Neuron (in vitro differentiated cells): Measurements from ENCODE around the gene ASB1.
"Not testable (repeated sequence)": the region's sequence is repeated elsewhere in the genome, so short reads cannot be mapped to it uniquely, and the experiment has no call there.

Experiments used
- H2AFZ ChIP-seq: one replicate; pipeline ENCODE4 v1.6.1; 2013; ENCODE audit warnings: low read depth, mild to moderate bottlenecking, inconsistent platforms, low read length, moderate library complexity
- H3K27me3 ChIP-seq: one replicate; pipeline ENCODE4 v1.6.1; 2013; ENCODE audit warnings: low read length; ENCODE audit not compliant: insufficient read depth
- H3K36me3 ChIP-seq: one replicate; pipeline ENCODE4 v1.6.1; 2013; ENCODE audit warnings: low read length; ENCODE audit not compliant: insufficient read depth
- H3K4me1 ChIP-seq: one replicate; pipeline ENCODE4 v1.6.1; 2013; ENCODE audit warnings: low read length; ENCODE audit not compliant: insufficient read depth
- H3K4me3 ChIP-seq: 2 replicates; pipeline ENCODE4 v1.5.1; 2013; ENCODE audit warnings: mild to moderate bottlenecking, low read length, moderate library complexity
- H3K9me3 ChIP-seq: one replicate; pipeline ENCODE4 v1.6.1; 2013; ENCODE audit warnings: low read length

Gene ASB1

GRCh38 chr2:238434846-238435751 is 8.4 kb downstream of the ASB1 start:
- H3K36me3 ChIP-seq = peaks cover 44% of the 10 kb centered on the region
- H3K4me1 ChIP-seq = no peaks in the 10 kb centered on the region
- no peak overlapping the region for H3K4me3 ChIP-seq
- H3K9me3 ChIP-seq = peaks cover 6% of the 10 kb centered on the region
- no peak overlapping the region for H2AFZ ChIP-seq
- H3K27me3 ChIP-seq = no peaks in the 10 kb centered on the region

GRCh38 chr2:238435752-238436096 is 9.0 kb downstream of the ASB1 start:
- H3K4me3 ChIP-seq = no peak overlapping the region
- no peaks in the 10 kb centered on the region for H3K27me3 ChIP-seq
- H2AFZ ChIP-seq = no peak overlapping the region
- H3K36me3 ChIP-seq = peaks cover 45% of the 10 kb centered on the region
- H3K4me1 ChIP-seq = no peaks in the 10 kb centered on the region
- peaks cover 2% of the 10 kb centered on the region for H3K9me3 ChIP-seq

GRCh38 chr2:238438856-238439849 is 12.4 kb downstream of the ASB1 start:
- Histone ChIP-seq H2AFZ (no peak overlapping the region), H3K4me3 (no peak overlapping the region), H3K9me3 (no peaks in the 10 kb centered on the region), H3K27me3 (no peaks in the 10 kb centered on the region), H3K4me1 (peaks cover 6% of the 10 kb centered on the region), H3K36me3 (peaks cover 45% of the 10 kb centered on the region)

- Histone ChIP-seq H3K4me1 (peaks cover 6% of the 10 kb centered on the region), H3K9me3 (no peaks in the 10 kb centered on the region), H3K36me3 (peaks cover 45% of the 10 kb centered on the region), H3K27me3 (no peaks in the 10 kb centered on the region), H3K4me3 (no peak overlapping the region), H2AFZ (no peak overlapping the region)
Observed at GRCh38 chr2:238439917-238440316, 13.2 kb downstream of the ASB1 start.

- H3K9me3 ChIP-seq = no peaks in the 10 kb centered on the region
- H2AFZ ChIP-seq = no peak overlapping the region
- H3K4me3 ChIP-seq = no peak overlapping the region
- no peaks in the 10 kb centered on the region for H3K27me3 ChIP-seq
- H3K36me3 ChIP-seq = peaks cover 45% of the 10 kb centered on the region
- peaks cover 6% of the 10 kb centered on the region for H3K4me1 ChIP-seq
Observed at GRCh38 chr2:238440331-238440730, 13.6 kb downstream of the ASB1 start.

GRCh38 chr2:238440767-238441166 is 14.0 kb downstream of the ASB1 start:
- no peak overlapping the region for H2AFZ ChIP-seq
- H3K27me3 ChIP-seq = no peaks in the 10 kb centered on the region
- peaks cover 6% of the 10 kb centered on the region for H3K4me1 ChIP-seq
- H3K36me3 ChIP-seq = peaks cover 45% of the 10 kb centered on the region
- no peak overlapping the region for H3K4me3 ChIP-seq
- H3K9me3 ChIP-seq = no peaks in the 10 kb centered on the region

- Histone ChIP-seq H3K27me3 (no peaks in the 10 kb centered on the region), H3K9me3 (no peaks in the 10 kb centered on the region), H3K4me3 (no peak overlapping the region), H2AFZ (no peak overlapping the region), H3K4me1 (peaks cover 6% of the 10 kb centered on the region), H3K36me3 (peaks cover 50% of the 10 kb centered on the region)
Observed at GRCh38 chr2:238441262-238442114, 14.8 kb downstream of the ASB1 start.

GRCh38 chr2:238442257-238442656 is 15.5 kb downstream of the ASB1 start:
- not testable (repeated sequence) for H3K4me1 ChIP-seq, H3K27me3 ChIP-seq, H3K4me3 ChIP-seq, H3K9me3 ChIP-seq, H2AFZ ChIP-seq
- peaks cover 55% of the 10 kb centered on the region for H3K36me3 ChIP-seq

- Histone ChIP-seq H3K4me3 (no peak overlapping the region), H2AFZ (no peak overlapping the region), H3K4me1 (peaks cover 10% of the 10 kb centered on the region), H3K36me3 (peaks cover 65% of the 10 kb centered on the region), H3K9me3 (no peaks in the 10 kb centered on the region), H3K27me3 (no peaks in the 10 kb centered on the region)
Observed at GRCh38 chr2:238444242-238444641, 17.5 kb downstream of the ASB1 start.

GRCh38 chr2:238445409-238446190 is 18.9 kb downstream of the ASB1 start:
- no peaks in the 10 kb centered on the region for H3K27me3 ChIP-seq
- H3K4me3 ChIP-seq = no peak overlapping the region
- no peaks in the 10 kb centered on the region for H3K9me3 ChIP-seq
- H3K36me3 ChIP-seq = peaks cover 65% of the 10 kb centered on the region
- peaks cover 17% of the 10 kb centered on the region for H3K4me1 ChIP-seq
- no peak overlapping the region for H2AFZ ChIP-seq

- Histone ChIP-seq H3K27me3 (no peaks in the 10 kb centered on the region), H3K4me1 (peaks cover 15% of the 10 kb centered on the region), H3K4me3 (no peak overlapping the region), H2AFZ (no peak overlapping the region), H3K36me3 (peaks cover 72% of the 10 kb centered on the region), H3K9me3 (no peaks in the 10 kb centered on the region)
Observed at GRCh38 chr2:238446371-238446770, 19.6 kb downstream of the ASB1 start.
